ENCODE data around the gene RABEPK. TPM values are rescaled to one million over a fixed set of nuclear protein-coding genes. Genes with fewer than 3 reads are reported as not detected.

The RABEPK gene
- total and polyA plus RNA-seq, 7 donors = 9.4 to 24.4 (median 17.1) TPM

- intact Hi-C loops (cut with DNase I) = loop anchor here (1.0 to 5.0 kb wide), 3 partner anchors 20 to 299 kb away; partner anchors contain the start of genes GAPVD1, GOLGA1 and RABEPK
- Histone ChIP-seq H3K27ac (peak within 1 kb of the TSS; percentile 94 to 100 (median 98)), H3K4me1 (peaks cover 0 to 49% (median 46%) of the 10 kb centered on the region in 4 donors), H3K27me3 (no peaks in the 10 kb centered on the region), H3K36me3 (peaks cover 20 to 35% (median 27%) of the 10 kb centered on the region in 4 donors), H3K9me3 (no peaks in the 10 kb centered on the region), H3K4me3 (peak within 1 kb of the TSS; percentile 90 to 97 (median 96))
- DNase-seq = peak; percentile 100
- TF ChIP-seq POLR2A (IDR thresholded peaks at IDR 0.05) (peak; percentile 93 to 95), CTCF (IDR thresholded peaks at IDR 0.05) (peak in 1 of 4 experiments; percentile 18), EP300 (IDR thresholded peaks at IDR 0.05) (no peak), POLR2AphosphoS5 (IDR thresholded peaks at IDR 0.05) (peak; percentile 98 to 100 (median 99))
- 0 to 1% methylated on average over 59 of the region's 59 CpGs for WGBS, 2 donors
These were observed 40.9 kb downstream of the RABEPK start, which contains the start of gene HSPA5 for GRCh38 chr9:125241000-125241862. Gene HSPA5, minus strand, starts transcription at chr9:125241343. Its CDS starts 217 bp downstream, at chr9:125241126.

- H3K27me3 ChIP-seq = no peaks in the 10 kb centered on the region
- 15 to 25% methylated on average over 27 of the region's 27 CpGs for WGBS, 2 donors
- peaks cover 0 to 40% (median 37%) of the 10 kb centered on the region in 4 donors for H3K4me1 ChIP-seq
- intact Hi-C loops (cut with DNase I) = loop anchor here (1.0 to 5.0 kb wide), 3 partner anchors 19 to 300 kb away; partner anchors contain the start of genes GAPVD1, GOLGA1 and RABEPK
- TF ChIP-seq POLR2AphosphoS5 (IDR thresholded peaks at IDR 0.05) (no peak), POLR2A (IDR thresholded peaks at IDR 0.05) (no peak), EP300 (IDR thresholded peaks at IDR 0.05) (no peak), CTCF (IDR thresholded peaks at IDR 0.05) (no peak)
- peak overlapping the region; percentile 77 to 97 (median 94) for H3K4me3 ChIP-seq
- H3K9me3 ChIP-seq = no peaks in the 10 kb centered on the region
- peak; percentile 74 for DNase-seq
- H3K27ac ChIP-seq = peak overlapping the region; percentile 94 to 100 (median 98)
- peaks cover 19 to 26% (median 23%) of the 10 kb centered on the region in 4 donors for H3K36me3 ChIP-seq
These were observed 41.8 kb downstream of the RABEPK start for GRCh38 chr9:125241863-125242739.

GRCh38 chr9:125243792-125244260 lies 43.5 kb downstream of the RABEPK start:
- no peaks in the 10 kb centered on the region for H3K27me3 ChIP-seq
- peaks cover 4 to 9% (median 8%) of the 10 kb centered on the region in 4 donors for H3K36me3 ChIP-seq
- 95 to 96% methylated on average over 15 of the region's 15 CpGs for WGBS, 2 donors
- TF ChIP-seq EP300 (IDR thresholded peaks at IDR 0.05) (no peak), CTCF (IDR thresholded peaks at IDR 0.05) (no peak), POLR2AphosphoS5 (IDR thresholded peaks at IDR 0.05) (no peak), POLR2A (IDR thresholded peaks at IDR 0.05) (no peak)
- H3K27ac ChIP-seq = no peak overlapping the region
- peaks cover 0 to 23% (median 20%) of the 10 kb centered on the region in 4 donors for H3K4me1 ChIP-seq
- no peaks in the 10 kb centered on the region for H3K9me3 ChIP-seq
- no peak for DNase-seq
- intact Hi-C loops (cut with DNase I) = loop anchor here (5.0 kb wide), 2 partner anchors 42 to 302 kb away; partner anchors contain the start of genes GOLGA1 and RABEPK
- no peak overlapping the region for H3K4me3 ChIP-seq

GRCh38 chr9:125246261-125246667 lies 45.9 kb downstream of the RABEPK start:
- H3K9me3 ChIP-seq = no peaks in the 10 kb centered on the region
- peaks cover 0 to 7% (median 6%) of the 10 kb centered on the region in 4 donors for H3K4me1 ChIP-seq
- no peak for DNase-seq
- no peaks in the 10 kb centered on the region for H3K36me3 ChIP-seq
- no peak overlapping the region for H3K4me3 ChIP-seq
- 82 to 83% methylated on average over 6 of the region's 6 CpGs for WGBS, 2 donors
- H3K27ac ChIP-seq = no peak overlapping the region
- no peaks in the 10 kb centered on the region for H3K27me3 ChIP-seq
- intact Hi-C loops (cut with DNase I) = no loop called here
- TF ChIP-seq POLR2A (IDR thresholded peaks at IDR 0.05) = no peak
